ENCODE results near the gene MAP3K3. TPM values are rescaled to one million over a fixed set of nuclear protein-coding genes. Genes with fewer than 3 reads are reported as not detected.

The MAP3K3 gene
- total RNA-seq, 4 donors from 2014 or later, result 21.8 to 58.7 (median 29.7) TPM

DNA sequence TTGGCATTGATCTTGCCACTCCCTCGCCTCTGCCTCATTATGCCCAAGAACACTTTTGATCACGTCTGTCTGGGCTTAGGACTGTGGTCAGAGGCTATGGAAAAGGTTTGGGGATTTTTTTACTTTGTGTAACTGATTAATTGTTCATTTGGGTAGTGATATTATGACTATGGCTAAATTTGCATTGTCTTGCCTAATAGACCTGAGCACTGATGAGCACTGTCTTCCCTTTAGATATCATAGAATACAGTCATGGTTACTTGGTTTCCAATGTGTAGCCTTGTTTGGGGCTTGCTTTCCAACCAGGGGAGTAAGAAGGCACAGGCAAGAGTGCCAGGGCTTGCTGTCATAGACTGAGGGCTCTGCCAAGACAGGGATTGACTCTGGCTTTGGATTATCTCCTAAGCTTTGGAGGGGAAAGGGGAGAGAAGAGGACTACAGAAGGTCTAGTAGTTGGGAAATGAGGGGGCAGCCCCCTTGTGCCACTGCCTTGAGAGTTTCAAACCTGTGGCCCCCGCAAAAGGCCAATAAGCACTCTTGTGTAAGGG, 64.0 kb downstream of the MAP3K3 start:
- H3K36me3 ChIP-seq, result peaks cover 5 to 89% of the 10 kb centered on the region in 2 donors
- intact Hi-C loops (cut with DNase I; ENCODE audit: low total_unique reads), result no loop called here
- ATAC-seq (no peak), DNase-seq (no peak)
- H3K27me3 ChIP-seq, result no peaks in the 10 kb centered on the region
- H3K4me3 ChIP-seq, result no peak overlapping the region
- H3K4me1 ChIP-seq, result no peaks in the 10 kb centered on the region
- H3K9me3 ChIP-seq, result no peaks in the 10 kb centered on the region
- no peak overlapping the region for H3K27ac ChIP-seq
- TF ChIP-seq, protein P1, sequence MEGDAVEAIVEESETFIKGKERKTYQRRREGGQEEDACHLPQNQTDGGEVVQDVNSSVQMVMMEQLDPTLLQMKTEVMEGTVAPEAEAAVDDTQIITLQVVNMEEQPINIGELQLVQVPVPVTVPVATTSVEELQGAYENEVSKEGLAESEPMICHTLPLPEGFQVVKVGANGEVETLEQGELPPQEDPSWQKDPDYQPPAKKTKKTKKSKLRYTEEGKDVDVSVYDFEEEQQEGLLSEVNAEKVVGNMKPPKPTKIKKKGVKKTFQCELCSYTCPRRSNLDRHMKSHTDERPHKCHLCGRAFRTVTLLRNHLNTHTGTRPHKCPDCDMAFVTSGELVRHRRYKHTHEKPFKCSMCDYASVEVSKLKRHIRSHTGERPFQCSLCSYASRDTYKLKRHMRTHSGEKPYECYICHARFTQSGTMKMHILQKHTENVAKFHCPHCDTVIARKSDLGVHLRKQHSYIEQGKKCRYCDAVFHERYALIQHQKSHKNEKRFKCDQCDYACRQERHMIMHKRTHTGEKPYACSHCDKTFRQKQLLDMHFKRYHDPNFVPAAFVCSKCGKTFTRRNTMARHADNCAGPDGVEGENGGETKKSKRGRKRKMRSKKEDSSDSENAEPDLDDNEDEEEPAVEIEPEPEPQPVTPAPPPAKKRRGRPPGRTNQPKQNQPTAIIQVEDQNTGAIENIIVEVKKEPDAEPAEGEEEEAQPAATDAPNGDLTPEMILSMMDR (IDR thresholded peaks at IDR 0.05 in 4 of 5, conservative IDR thresholded peaks at IDR 0.05 in 1 of 5), result no peak
- TF ChIP-seq POLR2A (IDR thresholded peaks at IDR 0.05), result no peak
- in situ Hi-C loops (cut with MboI; ENCODE audit: low sequenced_read_pairs in 4 of 4), result no loop called here

DNA sequence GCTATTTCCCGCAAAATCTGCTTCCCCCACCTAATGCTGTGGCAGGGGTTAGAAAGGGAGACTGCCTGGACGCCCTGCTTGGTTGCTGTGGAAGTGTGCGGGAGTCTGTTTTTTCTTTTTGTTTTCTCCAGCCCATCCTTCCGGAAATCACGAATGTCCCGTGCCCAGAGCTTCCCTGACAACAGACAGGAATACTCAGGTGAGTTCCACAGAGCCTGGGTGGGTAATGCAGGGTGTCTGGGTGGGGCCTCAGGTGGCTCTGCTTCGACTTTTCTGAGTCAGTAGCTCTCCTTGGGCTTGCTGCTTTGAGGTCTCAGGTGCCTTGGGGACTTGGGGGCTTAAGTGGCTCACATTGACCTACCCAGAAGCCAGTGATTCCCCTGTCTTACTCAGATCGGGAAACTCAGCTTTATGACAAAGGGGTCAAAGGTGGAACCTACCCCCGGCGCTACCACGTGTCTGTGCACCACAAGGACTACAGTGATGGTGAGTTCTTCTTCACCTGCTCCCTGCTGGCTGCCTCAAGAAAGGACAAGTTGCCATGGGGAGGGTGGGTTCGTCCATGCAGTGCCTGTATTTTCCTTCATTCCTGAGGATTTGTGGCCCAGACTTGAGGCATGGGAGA, 66.3 kb downstream of the MAP3K3 start:
- DNase-seq (no peak), ATAC-seq (no peak)
- TF ChIP-seq POLR2A (IDR thresholded peaks at IDR 0.05), result no peak
- TF ChIP-seq, protein P1 (IDR thresholded peaks at IDR 0.05 in 4 of 5, conservative IDR thresholded peaks at IDR 0.05 in 1 of 5), result no peak
- Histone ChIP-seq H3K9me3 (no peaks in the 10 kb centered on the region), H3K27ac (no peak overlapping the region), H3K36me3 (peaks cover 0 to 91% of the 10 kb centered on the region in 2 donors), H3K27me3 (no peaks in the 10 kb centered on the region), H3K4me3 (no peak overlapping the region), H3K4me1 (no peaks in the 10 kb centered on the region)
- in situ Hi-C loops (cut with MboI; ENCODE audit: low sequenced_read_pairs in 4 of 4), result no loop called here
- intact Hi-C loops (cut with DNase I; ENCODE audit: low total_unique reads), result no loop called here

DNA sequence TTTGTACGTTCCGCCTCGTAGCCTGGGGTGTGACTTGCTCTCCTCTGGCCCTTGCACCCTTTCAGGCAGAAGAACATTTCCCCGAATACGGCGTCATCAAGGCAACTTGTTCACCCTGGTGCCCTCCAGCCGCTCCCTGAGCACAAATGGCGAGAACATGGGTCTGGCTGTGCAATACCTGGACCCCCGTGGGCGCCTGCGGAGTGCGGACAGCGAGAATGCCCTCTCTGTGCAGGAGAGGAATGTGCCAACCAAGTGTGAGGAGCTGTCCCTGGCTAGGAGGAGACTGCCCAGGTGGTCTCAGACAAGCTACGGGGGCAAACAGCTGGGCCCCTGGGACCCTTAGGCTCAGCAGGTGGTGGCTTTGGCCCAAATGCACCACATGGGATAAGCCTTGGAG, 67.3 kb downstream of the MAP3K3 start:
- in situ Hi-C loops (cut with MboI; ENCODE audit: low sequenced_read_pairs in 4 of 4), result no loop called here
- Histone ChIP-seq H3K4me1 (no peaks in the 10 kb centered on the region), H3K36me3 (peaks cover 0 to 92% of the 10 kb centered on the region in 2 donors), H3K27ac (no peak overlapping the region), H3K27me3 (no peaks in the 10 kb centered on the region), H3K9me3 (no peaks in the 10 kb centered on the region), H3K4me3 (no peak overlapping the region)
- no peak for DNase-seq
- no peak for TF ChIP-seq POLR2A (IDR thresholded peaks at IDR 0.05)
- TF ChIP-seq, protein P1 (IDR thresholded peaks at IDR 0.05 in 4 of 5, conservative IDR thresholded peaks at IDR 0.05 in 1 of 5), result no peak
- ATAC-seq, result no peak
- intact Hi-C loops (cut with DNase I; ENCODE audit: low total_unique reads), result no loop called here

DNA sequence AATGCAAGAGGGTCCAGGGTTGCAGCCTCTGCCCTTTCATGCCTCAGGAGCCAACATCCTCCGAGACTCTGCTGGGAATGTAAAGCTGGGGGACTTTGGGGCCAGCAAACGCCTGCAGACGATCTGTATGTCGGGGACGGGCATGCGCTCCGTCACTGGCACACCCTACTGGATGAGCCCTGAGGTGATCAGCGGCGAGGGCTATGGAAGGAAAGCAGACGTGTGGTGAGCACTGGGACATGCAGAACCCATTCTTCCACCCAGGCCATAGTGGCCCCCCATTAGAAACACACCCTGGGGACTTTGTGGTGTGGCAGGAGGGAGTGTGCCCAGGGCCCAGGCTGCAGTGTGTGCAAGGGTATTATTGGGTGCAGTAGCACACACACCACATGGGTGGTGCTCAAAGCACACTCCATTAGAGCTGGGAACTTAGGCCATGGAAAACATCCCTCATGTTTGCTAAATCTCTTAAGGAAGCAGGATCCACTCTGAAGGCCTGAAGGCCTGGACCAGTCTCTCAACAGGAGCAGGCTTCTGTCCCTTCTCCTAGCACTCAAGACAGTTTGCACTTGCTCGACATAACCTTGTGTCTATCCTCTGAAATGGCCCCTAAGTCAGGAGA, 70.1 kb downstream of the MAP3K3 start:
- no peaks in the 10 kb centered on the region for H3K4me1 ChIP-seq
- H3K27me3 ChIP-seq, result no peaks in the 10 kb centered on the region
- H3K9me3 ChIP-seq, result no peaks in the 10 kb centered on the region
- peaks cover 0 to 71% of the 10 kb centered on the region in 2 donors for H3K36me3 ChIP-seq
- no peak for TF ChIP-seq POLR2A (IDR thresholded peaks at IDR 0.05)
- TF ChIP-seq, protein P1 (IDR thresholded peaks at IDR 0.05 in 4 of 5, conservative IDR thresholded peaks at IDR 0.05 in 1 of 5), result no peak
- in situ Hi-C loops (cut with MboI; ENCODE audit: low sequenced_read_pairs in 4 of 4) (no loop called here), intact Hi-C loops (cut with DNase I; ENCODE audit: low total_unique reads) (no loop called here)
- no peak for DNase-seq
- no peak for ATAC-seq
- no peak overlapping the region for H3K4me3 ChIP-seq
- H3K27ac ChIP-seq, result no peak overlapping the region

Data from gastrocnemius medialis (tissue), 4 donors.